ENCODE measurements around the gene SEZ6L.

Gene SEZ6L

DNA sequence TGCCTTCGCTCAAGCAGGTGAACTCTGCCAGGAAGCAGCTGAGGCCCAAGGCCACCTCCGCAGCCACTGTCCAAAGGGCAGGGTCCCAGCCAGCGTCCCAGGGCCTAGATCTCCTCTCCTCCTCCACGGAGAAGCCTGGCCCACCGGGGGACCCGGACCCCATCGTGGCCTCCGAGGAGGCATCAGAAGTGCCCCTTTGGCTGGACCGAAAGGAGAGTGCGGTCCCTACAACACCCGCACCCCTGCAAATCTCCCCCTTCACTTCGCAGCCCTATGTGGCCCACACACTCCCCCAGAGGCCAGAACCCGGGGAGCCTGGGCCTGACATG is 123.4 kb downstream of the SEZ6L start:
- TF ChIP-seq, protein P1, sequence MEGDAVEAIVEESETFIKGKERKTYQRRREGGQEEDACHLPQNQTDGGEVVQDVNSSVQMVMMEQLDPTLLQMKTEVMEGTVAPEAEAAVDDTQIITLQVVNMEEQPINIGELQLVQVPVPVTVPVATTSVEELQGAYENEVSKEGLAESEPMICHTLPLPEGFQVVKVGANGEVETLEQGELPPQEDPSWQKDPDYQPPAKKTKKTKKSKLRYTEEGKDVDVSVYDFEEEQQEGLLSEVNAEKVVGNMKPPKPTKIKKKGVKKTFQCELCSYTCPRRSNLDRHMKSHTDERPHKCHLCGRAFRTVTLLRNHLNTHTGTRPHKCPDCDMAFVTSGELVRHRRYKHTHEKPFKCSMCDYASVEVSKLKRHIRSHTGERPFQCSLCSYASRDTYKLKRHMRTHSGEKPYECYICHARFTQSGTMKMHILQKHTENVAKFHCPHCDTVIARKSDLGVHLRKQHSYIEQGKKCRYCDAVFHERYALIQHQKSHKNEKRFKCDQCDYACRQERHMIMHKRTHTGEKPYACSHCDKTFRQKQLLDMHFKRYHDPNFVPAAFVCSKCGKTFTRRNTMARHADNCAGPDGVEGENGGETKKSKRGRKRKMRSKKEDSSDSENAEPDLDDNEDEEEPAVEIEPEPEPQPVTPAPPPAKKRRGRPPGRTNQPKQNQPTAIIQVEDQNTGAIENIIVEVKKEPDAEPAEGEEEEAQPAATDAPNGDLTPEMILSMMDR (IDR thresholded peaks at IDR 0.05) = no peak
- no peak overlapping the region for H3K4me3 ChIP-seq (ENCODE audit: low read depth in 1 of 2, low read length in 1 of 2)
- no peak overlapping the region for H3K27ac ChIP-seq
- H3K27me3 ChIP-seq = peaks cover under 1% of the 10 kb centered on the region
- H3K36me3 ChIP-seq = no peaks in the 10 kb centered on the region
- H3K4me1 ChIP-seq (ENCODE audit: control insufficient read depth in 1 of 2, insufficient read depth in 1 of 2, low read depth in 1 of 2, low read length in 1 of 2) = no peaks in the 10 kb centered on the region
- no peaks in the 10 kb centered on the region for H3K9me3 ChIP-seq

DNA sequence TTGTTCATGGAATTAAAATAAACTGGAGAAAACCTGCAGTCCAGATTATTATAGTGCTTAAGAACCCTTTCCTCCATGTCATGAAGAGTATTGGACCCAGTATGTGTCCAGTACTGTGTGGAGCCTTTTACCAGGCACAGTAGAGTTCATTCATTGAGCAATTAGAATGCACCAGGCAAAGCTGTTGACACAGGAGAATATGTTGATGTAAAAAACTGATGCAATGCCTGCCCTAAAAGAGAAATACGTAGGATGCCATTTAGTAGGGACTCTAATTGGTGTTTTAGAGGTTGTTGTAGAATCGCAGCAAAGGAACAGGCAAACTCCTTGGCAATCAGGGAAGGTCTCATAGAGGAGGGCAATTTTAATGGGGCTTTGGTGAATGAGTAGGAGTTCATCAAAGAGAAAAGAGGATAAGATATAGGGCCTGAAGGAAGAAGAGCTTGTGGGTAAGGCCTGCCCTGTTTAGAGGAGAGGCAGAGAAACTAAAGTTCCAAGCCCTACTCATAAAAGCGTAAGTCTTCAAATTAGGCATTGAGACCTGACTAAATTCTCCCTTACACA is 126.4 kb downstream of the SEZ6L start:
- TF ChIP-seq, protein P1 (IDR thresholded peaks at IDR 0.05) = no peak
- Histone ChIP-seq H3K36me3 (no peaks in the 10 kb centered on the region), H3K27ac (no peak overlapping the region), H3K4me1 (ENCODE audit: control insufficient read depth in 1 of 2, insufficient read depth in 1 of 2, low read depth in 1 of 2, low read length in 1 of 2) (no peaks in the 10 kb centered on the region), H3K27me3 (no peaks in the 10 kb centered on the region), H3K4me3 (ENCODE audit: low read depth in 1 of 2, low read length in 1 of 2) (no peak overlapping the region), H3K9me3 (no peaks in the 10 kb centered on the region)

DNA sequence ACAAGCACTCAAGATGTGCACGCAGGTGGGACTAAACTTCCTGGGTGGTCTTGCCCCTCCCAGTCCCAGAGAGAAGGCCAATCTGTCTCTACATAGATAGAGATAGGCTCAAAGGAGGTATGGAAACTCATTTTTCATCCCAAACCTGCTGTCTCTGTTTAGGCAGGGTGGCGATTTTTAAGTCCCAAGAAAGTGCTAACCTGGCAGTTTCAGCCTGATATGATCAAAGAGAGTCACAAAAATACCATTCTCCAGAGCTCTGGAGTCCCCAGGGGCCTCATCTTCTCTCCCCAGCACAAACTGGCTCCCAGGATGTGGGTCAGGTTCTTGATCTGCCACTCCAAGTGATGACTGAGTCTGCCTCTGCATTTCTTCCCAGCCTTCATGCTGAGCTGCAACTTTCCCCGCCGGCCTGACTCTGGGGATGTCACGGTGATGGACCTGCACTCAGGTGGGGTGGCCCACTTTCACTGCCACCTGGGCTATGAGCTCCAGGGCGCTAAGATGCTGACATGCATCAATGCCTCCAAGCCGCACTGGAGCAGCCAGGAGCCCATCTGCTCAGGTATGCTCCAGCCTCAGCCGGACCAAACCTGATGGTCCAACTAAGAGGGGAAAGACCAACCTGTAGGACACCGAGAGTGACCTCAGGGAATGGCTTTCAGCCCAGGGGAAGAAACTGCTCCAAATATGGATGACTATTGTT is 129.5 kb downstream of the SEZ6L start:
- no peak overlapping the region for H3K4me3 ChIP-seq (ENCODE audit: low read depth in 1 of 2, low read length in 1 of 2)
- H3K27me3 ChIP-seq = peaks cover 9% of the 10 kb centered on the region
- H3K4me1 ChIP-seq (ENCODE audit: control insufficient read depth in 1 of 2, insufficient read depth in 1 of 2, low read depth in 1 of 2, low read length in 1 of 2) = no peaks in the 10 kb centered on the region
- TF ChIP-seq, protein P1 (IDR thresholded peaks at IDR 0.05) = no peak
- H3K9me3 ChIP-seq = no peaks in the 10 kb centered on the region
- no peaks in the 10 kb centered on the region for H3K36me3 ChIP-seq
- no peak overlapping the region for H3K27ac ChIP-seq

DNA sequence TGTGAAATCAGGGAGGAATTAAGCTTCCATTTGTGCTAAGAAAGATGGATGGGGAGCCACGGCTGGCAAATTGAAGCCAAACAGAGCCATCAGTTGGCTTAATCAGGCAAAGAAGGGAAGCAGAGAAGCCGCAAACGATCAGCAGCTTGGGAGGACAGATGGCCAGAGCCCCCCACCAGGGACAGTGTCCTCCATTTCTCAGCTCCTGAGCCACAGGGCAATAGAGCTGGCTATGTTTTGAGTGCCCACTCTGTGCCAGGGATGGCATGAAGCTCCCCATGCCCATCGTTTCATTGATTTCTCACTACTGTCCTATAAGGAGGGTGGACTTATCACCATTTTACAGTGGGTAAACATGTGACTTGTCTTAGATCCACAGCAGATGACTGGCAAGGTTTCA is 133.5 kb downstream of the SEZ6L start:
- TF ChIP-seq, protein P1 (IDR thresholded peaks at IDR 0.05) = no peak
- peaks cover 13% of the 10 kb centered on the region for H3K27me3 ChIP-seq
- no peaks in the 10 kb centered on the region for H3K4me1 ChIP-seq (ENCODE audit: control insufficient read depth in 1 of 2, insufficient read depth in 1 of 2, low read depth in 1 of 2, low read length in 1 of 2)
- no peaks in the 10 kb centered on the region for H3K36me3 ChIP-seq
- H3K27ac ChIP-seq = no peak overlapping the region
- H3K4me3 ChIP-seq (ENCODE audit: low read depth in 1 of 2, low read length in 1 of 2) = no peak overlapping the region
- H3K9me3 ChIP-seq = no peaks in the 10 kb centered on the region

DNA sequence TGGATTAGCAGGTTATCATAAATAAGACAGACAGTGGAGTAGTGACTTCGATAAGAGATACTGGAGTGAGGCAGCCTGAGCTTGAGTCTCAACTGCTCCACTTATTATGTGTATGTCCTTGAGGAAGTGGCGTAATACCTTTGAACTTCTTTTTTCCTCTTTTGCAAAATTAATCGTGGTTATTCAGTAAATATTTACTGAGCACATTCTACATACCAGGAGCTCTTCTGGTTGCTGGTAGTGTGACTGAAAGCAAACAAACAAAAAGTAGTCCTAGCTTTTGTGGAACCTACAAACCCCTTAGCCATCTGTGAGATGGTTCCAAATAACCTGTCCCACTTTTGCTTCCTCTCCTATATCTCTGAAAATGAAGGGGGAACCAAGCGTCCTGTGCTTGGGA is 134.2 kb downstream of the SEZ6L start:
- Histone ChIP-seq H3K27ac (no peak overlapping the region), H3K36me3 (no peaks in the 10 kb centered on the region), H3K9me3 (no peaks in the 10 kb centered on the region), H3K27me3 (peaks cover 20% of the 10 kb centered on the region), H3K4me3 (ENCODE audit: low read depth in 1 of 2, low read length in 1 of 2) (no peak overlapping the region), H3K4me1 (ENCODE audit: control insufficient read depth in 1 of 2, insufficient read depth in 1 of 2, low read depth in 1 of 2, low read length in 1 of 2) (no peaks in the 10 kb centered on the region)
- TF ChIP-seq, protein P1 (IDR thresholded peaks at IDR 0.05) = no peak

Data from neutrophil (primary cell).